Measurements from ENCODE around the gene PDSS2. TPM values are rescaled to one million over a fixed set of nuclear protein-coding genes. Genes with fewer than 3 reads are reported as not detected.
A peak's percentile ranks its signal among the peaks of the same experiment; 100 is the strongest.

The PDSS2 gene
- total RNA-seq, 6 experiments from 2014 or later: 13.3 to 16.9 (median 14.6) TPM

DNA sequence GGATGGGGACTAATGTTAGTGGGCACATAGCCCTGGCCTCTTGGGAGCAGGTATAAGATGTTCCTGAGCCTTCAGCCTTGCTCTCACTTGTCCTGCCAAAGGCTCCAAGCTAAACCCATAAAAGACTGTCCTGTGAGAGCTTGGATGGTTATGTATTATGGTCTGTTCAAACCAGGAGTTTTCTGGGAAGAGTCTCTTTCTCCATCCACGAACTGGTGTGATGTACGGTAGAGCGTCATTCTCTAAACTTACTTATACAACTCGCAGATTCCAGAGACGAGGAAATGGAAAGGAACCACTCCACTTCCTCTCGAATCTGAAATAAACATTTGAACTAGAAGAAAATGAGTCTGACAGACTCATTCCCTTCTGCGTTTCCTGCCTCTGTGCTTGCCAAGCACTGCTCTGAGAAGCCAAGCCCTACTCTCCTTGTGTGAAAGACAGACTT is 35.9 kb upstream of the PDSS2 start:
- no peak for DNase-seq
- peaks cover 11% of the 10 kb centered on the region; the same call in 1 of the 2 replicates for H3K27me3 Mint-ChIP-seq (ENCODE audit: insufficient read depth)
- TF ChIP-seq, protein P1, sequence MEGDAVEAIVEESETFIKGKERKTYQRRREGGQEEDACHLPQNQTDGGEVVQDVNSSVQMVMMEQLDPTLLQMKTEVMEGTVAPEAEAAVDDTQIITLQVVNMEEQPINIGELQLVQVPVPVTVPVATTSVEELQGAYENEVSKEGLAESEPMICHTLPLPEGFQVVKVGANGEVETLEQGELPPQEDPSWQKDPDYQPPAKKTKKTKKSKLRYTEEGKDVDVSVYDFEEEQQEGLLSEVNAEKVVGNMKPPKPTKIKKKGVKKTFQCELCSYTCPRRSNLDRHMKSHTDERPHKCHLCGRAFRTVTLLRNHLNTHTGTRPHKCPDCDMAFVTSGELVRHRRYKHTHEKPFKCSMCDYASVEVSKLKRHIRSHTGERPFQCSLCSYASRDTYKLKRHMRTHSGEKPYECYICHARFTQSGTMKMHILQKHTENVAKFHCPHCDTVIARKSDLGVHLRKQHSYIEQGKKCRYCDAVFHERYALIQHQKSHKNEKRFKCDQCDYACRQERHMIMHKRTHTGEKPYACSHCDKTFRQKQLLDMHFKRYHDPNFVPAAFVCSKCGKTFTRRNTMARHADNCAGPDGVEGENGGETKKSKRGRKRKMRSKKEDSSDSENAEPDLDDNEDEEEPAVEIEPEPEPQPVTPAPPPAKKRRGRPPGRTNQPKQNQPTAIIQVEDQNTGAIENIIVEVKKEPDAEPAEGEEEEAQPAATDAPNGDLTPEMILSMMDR (IDR thresholded peaks at IDR 0.05): no peak
- no peak overlapping the region for H3K4me3 Mint-ChIP-seq
- H3K36me3 Mint-ChIP-seq (ENCODE audit: low read depth): no peaks in the 10 kb centered on the region
- no peaks in the 10 kb centered on the region for H3K9me3 Mint-ChIP-seq
- H3K27ac Mint-ChIP-seq: no peak overlapping the region
- 0 out of 2 replicates have a peak, but pooled peaks cover 6% of the 10 kb centered on the region for H3K4me1 Mint-ChIP-seq (ENCODE audit: low read depth)

DNA sequence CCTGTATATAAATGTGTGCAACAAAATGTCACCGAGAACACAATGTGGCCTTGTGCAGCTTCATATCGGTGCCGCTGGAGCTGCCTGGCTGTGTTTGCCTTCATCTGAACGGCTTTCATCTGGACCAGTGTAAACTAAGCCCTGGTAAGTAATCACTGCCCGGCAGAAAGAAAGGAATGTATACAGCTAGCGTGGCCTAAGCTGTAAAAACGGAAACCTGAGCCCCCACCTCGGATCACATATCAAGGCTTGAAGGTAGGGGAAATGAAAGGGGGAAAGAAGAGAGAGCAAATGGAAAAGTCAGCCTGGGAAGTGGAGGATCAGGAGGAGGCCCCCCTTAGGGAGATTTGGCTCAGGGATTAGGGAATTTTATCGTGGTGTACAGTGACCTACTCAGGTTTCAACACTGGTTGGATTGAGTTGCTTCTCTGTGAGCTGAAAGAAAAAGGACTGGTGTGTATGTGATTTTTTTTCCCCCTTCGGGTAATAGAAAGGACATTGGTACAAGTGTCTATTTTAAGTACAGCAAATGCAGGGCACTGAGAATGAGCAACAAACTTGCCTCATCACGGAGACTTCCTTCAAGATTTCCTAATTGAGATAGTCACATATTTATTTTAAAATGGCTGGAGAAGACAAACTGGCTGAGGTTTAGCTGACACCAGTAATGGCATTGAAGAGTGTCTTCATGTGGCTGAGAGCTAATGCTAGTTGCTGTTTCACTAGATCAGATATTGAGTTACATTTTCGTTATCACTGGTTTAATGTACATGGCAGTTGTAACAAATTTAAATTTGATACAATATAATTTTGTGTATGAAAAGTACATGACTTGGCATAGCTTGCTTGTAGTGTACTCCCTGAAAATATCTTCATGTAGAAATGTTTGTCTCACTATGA is 34.0 kb upstream of the PDSS2 start:
- Mint-ChIP-seq H3K27me3 (ENCODE audit: insufficient read depth) (peaks cover 19% of the 10 kb centered on the region), H3K36me3 (ENCODE audit: low read depth) (no peaks in the 10 kb centered on the region), H3K9me3 (no peaks in the 10 kb centered on the region), H3K27ac (no peak overlapping the region), H3K4me3 (no peak overlapping the region), H3K4me1 (ENCODE audit: low read depth) (peaks cover 13% of the 10 kb centered on the region)
- DNase-seq: no peak
- TF ChIP-seq, protein P1 (IDR thresholded peaks at IDR 0.05): no peak

DNA sequence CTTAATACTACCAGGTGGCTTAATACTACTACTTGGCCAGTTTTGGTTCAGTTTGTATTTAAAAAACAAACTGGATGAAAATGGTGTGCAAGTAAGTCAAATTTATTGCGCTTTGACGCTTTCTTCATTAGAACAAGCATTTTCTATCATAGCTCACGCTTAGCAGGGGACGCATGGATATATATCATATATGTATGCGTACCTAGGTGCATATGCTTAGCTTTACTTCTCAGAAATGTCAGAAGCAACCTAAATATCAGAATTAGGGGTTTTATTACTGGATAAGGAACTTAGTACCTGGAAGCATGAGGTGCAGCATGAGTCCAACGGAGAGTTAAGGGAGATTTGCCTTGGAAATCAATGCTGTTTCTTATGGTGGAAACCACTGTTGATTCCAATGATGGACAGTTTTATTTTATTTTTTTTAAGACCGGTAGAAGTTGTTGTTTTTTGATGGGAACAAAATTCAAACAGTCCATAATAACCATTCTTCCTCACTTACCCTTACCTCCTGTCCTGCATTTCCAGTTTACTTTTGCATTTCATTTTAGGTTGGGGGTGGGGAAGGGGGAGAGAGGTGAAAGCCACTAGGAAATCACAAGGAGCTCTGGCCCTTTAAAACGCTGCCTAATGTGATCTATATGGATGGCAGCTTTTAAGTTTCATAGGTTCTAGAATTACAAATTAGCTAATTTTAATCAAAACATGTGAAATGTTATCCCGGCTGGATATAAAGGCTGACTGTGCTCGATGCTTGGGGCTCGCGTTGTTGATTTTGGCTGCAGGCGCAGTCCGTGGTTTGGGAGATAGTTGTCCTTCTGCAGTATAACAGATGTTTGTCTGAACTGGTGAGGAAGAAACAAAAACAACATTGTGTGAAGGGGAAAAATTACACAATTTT is 32.6 kb upstream of the PDSS2 start:
- TF ChIP-seq, protein P1 (IDR thresholded peaks at IDR 0.05): no peak
- Mint-ChIP-seq H3K36me3 (ENCODE audit: low read depth) (no peaks in the 10 kb centered on the region), H3K27me3 (ENCODE audit: insufficient read depth) (peaks cover 29% of the 10 kb centered on the region), H3K4me3 (0 out of 2 replicates have a peak overlapping the region, but pooled peaks have one; percentile 86), H3K4me1 (ENCODE audit: low read depth) (peaks cover 14% of the 10 kb centered on the region), H3K27ac (no peak overlapping the region), H3K9me3 (no peaks in the 10 kb centered on the region)
- no peak for DNase-seq

DNA sequence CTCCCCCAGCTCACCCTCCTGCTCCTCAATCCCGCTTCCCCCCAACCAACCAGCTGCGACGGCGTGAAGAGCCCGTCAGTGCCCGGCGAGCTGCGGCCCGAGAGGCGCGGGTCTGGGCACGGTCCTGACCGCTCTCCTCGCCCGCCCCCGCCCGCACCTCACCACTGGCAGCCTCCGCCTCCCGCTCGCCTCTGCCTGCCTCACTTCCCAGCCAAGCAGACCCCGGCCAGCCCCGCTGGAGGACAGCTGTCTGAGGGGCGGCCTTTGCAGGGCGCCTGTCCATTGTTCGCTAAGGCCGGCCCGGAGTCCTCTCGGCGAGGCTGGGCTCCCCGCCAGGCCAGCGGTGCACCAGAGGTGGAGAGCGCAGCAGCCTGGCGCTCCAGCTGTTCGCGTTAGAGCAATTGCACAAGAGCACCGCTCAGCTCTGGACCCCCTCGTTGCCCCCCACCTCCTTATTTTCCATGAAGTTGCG is 31.8 kb upstream of the PDSS2 start:
- H3K27ac Mint-ChIP-seq: no peak overlapping the region
- H3K4me1 Mint-ChIP-seq (ENCODE audit: low read depth): peaks cover 14% of the 10 kb centered on the region
- H3K36me3 Mint-ChIP-seq (ENCODE audit: low read depth): no peaks in the 10 kb centered on the region
- TF ChIP-seq, protein P1 (IDR thresholded peaks at IDR 0.05): no peak
- H3K27me3 Mint-ChIP-seq (ENCODE audit: insufficient read depth): peaks cover 36% of the 10 kb centered on the region
- no peaks in the 10 kb centered on the region for H3K9me3 Mint-ChIP-seq
- DNase-seq: no peak
- H3K4me3 Mint-ChIP-seq: peak overlapping the region; percentile 86

DNA sequence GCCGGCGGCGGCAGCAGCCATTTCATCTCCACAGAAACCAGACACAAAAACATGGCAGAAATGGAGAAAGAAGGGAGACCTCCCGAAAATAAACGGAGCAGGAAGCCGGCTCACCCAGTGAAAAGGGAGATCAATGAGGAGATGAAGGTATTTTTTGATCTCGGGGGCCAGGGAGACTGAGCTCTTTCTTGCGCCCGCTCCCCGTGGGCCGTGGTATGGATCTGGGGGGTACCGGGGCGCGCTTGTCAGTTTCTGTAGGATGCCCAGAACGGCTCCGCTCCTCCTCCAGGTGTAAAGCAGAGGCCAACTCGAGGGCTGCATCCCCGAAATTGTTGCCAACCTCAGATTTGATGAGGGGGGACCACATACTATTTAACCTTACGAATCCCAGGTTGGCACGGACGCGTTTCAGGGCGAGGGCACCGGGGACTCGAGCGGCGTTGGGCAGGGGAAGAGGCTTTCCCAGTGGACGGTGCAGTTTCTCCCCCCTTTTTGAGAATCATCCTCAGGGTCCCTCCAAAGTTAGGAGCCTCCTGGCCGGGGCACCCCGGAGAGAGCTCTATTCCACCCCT is 31.3 kb upstream of the PDSS2 start:
- H3K4me3 Mint-ChIP-seq: peak overlapping the region; percentile 86
- TF ChIP-seq, protein P1 (IDR thresholded peaks at IDR 0.05): no peak
- H3K4me1 Mint-ChIP-seq (ENCODE audit: low read depth): peaks cover 14% of the 10 kb centered on the region
- no peaks in the 10 kb centered on the region for H3K36me3 Mint-ChIP-seq (ENCODE audit: low read depth)
- peaks cover 40% of the 10 kb centered on the region for H3K27me3 Mint-ChIP-seq (ENCODE audit: insufficient read depth)
- no peak overlapping the region for H3K27ac Mint-ChIP-seq
- H3K9me3 Mint-ChIP-seq: no peaks in the 10 kb centered on the region
- no peak for DNase-seq

Measured in HFFc6 (cell line).